Activated CD4-positive, CD25-positive, alpha-beta regulatory T cell treated with anti-CD3 and anti-CD28 coated beads, Interleukin-2, amount 50 U/mL, for 16 hours (primary cell): ENCODE results near the gene KRT80.

ENCODE experiments used
- DNase-seq: peaks from one replicate; pipeline ENCODE4 v3.0.0-alpha.2; 2020; ENCODE audit warnings: low read depth, low spot score

The KRT80 gene

GRCh38 chr12:52211716-52212585 is 20.1 kb upstream of the KRT80 start:
- DNase-seq = no peak

- no peak for DNase-seq
These were observed 19.3 kb upstream of the KRT80 start for GRCh38 chr12:52210925-52211650.

- no peak for DNase-seq
These were observed 18.5 kb upstream of the KRT80 start for GRCh38 chr12:52210186-52210924.

DNA sequence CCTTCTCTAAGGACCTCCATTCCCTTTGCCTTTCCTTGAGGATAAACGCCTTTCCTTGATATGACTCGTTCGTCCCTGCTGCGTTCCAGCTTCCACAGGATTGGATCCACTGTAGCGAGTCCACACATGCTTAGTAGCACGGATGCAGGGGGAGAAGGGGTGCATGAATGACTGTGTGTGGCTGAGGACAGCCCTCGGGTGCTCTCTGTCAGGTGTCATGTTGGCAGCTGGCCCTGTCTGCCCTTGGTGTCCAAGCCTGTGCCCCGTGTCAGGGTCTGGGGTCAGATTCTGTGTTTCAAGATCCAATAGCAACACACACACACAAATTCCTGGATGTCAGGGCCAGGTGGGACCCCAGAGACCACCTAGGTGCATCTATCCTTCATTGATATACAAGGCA is 17.5 kb upstream of the KRT80 start:
- DNase-seq = no peak

DNA sequence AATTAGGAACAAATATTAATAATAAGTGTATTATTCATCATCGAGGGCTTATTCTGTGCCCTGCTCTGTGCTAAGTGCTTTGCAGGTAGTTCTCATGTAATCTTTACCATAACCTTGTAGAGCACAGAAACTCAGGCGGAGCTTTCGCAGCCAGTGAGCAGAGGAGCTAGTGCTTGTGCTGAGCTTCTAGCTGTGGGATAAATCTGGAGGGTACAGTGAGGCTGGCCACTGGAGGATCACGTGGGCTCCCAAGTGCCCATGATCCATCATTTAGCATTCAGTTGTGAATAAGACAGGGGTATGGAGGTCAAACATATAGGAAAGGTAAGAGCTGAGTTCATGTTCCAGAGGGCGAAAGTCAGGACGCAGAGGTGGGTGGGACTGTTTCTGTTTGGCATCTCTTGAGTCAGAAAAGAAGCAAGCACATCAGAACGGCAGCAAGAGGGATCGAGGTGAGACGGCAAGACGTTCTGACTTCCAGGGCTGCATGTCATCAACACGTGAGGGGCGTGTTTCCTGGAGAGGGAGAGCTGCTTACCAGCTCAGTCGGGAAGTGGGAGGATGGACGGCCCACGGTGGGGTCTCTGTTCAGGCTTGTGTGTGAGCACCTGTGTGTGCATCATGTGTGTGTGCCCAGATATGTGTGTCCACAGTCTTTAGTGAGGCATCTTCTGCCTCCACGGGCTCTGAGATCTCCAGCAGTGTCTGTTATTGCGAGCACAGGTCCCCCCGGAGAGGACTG is 16.8 kb upstream of the KRT80 start:
- no peak for DNase-seq

GRCh38 chr12:52207895-52208294 is 16.1 kb upstream of the KRT80 start:
- DNase-seq = no peak

- DNase-seq = no peak
These were observed 15.3 kb upstream of the KRT80 start for GRCh38 chr12:52207106-52207505.

DNA sequence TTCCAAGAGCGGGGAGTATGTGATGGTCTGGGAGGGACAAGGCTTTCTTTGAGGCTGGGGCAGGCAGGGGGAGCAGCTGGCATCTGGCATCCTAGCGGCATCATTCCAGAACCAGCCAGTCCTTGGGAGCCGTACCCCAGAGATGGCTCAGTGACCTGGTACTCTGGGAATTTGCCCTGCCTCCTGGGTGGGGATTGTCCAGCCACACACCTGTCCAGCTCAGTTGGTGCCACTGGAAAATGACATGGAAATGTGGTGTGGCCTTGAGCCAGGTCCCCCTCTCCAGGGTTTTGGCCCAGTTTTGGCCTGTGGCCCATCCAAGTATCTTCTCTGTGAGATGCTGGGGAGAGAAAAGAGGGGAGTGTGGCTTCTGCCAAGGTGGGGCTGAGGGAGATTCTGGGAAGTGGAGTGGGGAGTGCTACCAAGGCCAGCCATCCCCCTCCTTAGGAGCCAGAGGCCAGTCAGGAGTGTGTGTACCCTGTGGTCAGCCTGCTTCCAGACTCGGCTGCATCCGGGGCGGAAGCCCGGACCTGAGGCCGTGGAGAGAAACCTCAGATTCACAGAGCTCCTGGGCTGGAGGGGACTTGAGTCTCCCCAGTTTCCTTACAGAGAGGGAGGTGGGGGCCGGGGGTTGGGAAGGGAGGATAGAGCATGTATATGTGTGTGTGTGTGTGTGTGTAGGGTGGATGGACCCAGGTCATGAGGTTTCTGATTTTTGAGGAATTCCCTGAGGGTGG is 14.7 kb upstream of the KRT80 start:
- DNase-seq = no peak

- no peak for DNase-seq
These were observed 13.9 kb upstream of the KRT80 start for GRCh38 chr12:52205612-52206303.

- DNase-seq = no peak
These were observed 13.2 kb upstream of the KRT80 start for GRCh38 chr12:52204931-52205505.

DNA sequence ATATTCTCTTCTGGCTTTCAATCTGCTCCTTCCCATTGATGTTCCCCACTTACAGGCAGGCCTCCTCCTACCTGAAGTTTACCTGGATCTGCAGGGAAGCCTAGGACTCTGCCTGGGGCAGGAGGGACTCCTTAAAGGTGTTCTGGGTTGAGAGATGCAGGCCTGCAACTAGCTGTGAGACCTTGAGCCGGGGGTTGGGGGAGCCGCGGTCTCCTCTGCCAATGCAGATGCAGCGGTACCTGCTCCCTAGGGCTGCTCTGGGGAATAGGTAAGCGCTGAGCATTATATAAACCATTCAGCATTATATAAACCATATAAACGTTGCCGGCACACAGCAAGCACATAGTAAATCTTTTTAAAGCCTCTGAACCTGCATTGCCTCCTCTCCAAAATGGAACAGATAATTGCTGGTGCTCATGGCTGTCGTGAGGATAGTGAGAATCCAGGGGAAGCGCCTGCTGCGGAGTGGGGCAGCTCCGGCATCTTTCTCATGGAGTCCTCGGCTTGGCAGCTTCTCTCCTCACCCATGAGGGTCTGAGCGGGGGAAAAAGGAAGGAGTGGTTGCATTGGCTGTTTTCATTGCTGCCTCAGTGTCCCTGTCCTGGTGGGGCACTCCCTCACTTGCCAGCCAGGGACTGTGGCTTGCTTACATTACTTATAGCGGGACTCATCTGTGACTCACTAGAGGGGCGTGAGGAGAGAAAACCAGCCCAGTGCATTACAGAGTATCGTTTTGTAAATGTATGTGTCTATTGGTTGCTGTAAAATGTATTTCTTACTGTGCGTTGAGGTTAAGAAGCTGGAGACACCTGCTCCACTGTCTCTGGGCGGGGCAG is 12.5 kb upstream of the KRT80 start:
- DNase-seq = no peak

DNA sequence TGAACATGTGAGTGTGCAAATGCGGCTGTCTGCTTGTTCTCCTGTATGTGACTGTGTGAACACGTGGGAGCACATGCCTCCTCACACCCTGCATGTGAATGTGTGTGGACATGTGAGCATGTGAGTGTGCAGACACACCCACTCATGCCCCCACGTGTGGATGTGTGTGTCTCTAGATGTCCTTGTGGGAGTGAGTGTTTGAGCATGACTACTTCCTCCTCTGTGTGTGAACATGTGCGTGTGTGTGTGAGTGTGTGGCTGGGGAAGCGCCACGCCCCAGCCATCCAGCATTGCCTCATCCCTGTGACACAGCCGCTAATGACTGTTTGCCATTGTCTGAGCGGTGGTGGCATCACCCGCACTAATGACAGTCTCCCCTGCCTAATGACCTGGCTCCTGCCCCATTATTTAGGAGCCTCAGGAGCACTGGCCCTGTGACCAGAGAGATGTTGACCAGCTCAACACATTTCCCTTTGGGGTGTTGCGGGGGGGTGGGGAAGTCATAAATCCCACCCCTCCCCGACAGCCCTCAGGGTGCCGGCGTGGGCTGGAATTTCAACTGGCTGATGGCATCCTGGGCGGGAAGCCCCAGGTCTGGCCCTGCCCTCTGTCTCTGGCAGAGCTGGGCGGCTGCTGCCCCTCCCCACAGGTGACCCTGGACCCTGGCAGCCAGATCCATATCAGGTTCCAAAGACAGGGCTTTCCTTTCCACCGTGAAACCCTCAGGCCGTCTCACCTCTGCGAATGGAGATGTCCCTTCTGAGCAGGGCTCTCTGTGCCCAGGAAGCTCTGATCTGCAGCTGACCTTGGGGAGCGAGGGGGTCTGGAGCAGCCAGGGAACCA is 11.5 kb upstream of the KRT80 start:
- no peak for DNase-seq

- no peak for DNase-seq
These were observed 10.7 kb upstream of the KRT80 start for GRCh38 chr12:52202361-52203078.

DNA sequence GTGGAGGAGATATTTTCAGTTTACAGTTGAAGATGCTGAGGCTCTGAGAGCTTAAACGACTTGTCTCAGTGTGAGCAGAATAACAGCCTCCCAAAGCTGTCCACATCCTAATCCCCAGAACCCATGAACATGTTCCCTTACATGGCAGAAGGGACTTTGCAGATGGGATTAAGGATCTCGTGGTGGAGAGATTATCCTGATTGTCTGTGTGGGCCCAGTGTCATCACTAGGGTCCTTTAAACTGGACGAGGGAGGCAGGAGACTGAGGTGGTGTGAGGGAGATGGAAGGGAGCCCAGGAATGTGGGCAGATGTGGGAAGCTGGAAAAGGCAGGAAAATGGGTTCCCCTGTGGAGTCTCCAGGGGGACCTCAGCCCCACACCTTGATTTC is 9.6 kb upstream of the KRT80 start:
- no peak for DNase-seq

DNA sequence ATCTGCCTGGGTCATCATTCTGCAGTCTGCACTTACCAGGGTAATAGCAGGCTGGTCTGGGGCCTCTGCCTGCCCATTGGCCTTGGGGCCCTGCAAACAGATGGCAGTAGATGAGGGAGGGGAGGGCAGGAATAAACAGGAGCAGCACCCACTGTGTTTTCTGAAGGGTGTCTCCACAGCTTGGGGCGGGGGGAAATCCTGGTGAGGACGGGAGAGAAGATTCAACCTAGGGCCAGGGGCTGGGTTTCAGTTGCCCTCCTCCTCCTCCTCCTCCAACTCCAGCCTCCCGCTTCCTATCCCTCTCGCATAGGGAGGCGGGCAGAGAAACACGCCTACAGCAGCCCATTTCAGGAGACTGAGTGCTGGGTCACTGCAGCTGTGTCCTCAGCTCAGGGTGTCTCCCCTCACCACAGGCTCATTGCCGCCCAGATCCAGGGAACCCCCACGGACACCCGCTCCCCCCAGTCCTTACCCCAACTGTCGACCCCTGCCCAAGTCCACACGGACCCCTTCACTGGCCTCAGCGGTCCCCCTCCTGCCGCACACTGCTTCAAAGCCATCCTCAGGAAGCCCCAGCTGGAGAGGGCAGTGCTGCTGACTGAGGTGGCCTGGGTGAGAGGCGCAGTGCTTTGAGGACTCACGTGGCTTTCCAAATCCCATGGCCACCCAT is 9.1 kb upstream of the KRT80 start:
- DNase-seq = no peak

GRCh38 chr12:52200086-52200780 is 8.4 kb upstream of the KRT80 start:
- no peak for DNase-seq
